ENCODE results near the gene QPCT.
A peak's percentile ranks its signal among the peaks of the same experiment; 100 is the strongest.

Gene QPCT

GRCh38 chr2:37324786-37325624, 19.4 kb upstream of the QPCT start, which contains the start of gene PRKD3:
Gene PRKD3 (minus strand): TSS chr2:37324833. CDS start chr2:37316524, 8,309 bp downstream.
- peak; percentile 57 for DNase-seq (ENCODE audit: low read depth)

DNA sequence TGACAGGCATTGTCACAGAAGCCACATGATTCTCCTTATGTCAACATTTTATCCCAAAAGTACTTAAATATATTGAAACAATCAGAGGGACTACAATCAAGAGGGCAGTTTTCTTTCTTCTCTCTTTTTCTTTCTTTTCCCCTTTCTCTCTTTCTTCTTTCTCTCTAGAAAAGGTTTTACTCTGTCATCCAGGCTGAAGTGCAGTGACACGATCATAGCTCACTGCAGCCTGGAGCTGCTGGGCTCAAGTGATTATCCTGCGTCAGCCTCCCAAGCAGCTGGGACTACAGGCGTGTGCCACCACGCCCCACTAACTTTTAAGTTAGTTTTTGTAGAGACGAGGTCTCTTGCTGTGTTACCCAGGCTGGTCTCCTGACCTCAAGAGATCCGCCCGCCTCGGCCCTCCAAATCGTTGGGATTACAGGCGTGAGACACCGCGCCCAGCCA, 18.8 kb upstream of the QPCT start:
- no peak for DNase-seq (ENCODE audit: low read depth)

DNA sequence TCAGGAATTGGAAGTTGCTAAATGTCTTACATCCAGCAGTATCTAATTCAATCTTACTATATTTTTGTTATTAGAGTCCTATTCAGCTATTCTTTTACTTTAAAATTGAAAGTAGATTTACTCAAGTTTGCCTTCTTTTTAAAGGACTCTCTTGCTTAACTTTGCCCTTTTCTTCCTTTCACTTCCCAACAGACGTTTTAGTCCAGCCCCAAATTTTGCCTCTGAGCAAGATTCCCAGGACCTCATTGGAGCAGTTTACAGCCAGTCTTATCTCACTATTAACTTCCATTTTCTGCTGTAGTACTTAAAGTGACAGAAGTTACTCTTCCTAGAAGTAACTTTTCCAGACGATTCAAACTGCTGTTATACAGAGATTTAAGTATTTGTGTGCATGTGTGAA, 18.1 kb upstream of the QPCT start:
- DNase-seq (ENCODE audit: low read depth), result no peak

GRCh38 chr2:37326866-37327634, 17.4 kb upstream of the QPCT start:
- DNase-seq (ENCODE audit: low read depth), result no peak

GRCh38 chr2:37330681-37331080, 13.7 kb upstream of the QPCT start:
- DNase-seq (ENCODE audit: low read depth), result no peak

- no peak for DNase-seq (ENCODE audit: low read depth)
Observed at GRCh38 chr2:37332560-37332959, 11.9 kb upstream of the QPCT start.

DNA sequence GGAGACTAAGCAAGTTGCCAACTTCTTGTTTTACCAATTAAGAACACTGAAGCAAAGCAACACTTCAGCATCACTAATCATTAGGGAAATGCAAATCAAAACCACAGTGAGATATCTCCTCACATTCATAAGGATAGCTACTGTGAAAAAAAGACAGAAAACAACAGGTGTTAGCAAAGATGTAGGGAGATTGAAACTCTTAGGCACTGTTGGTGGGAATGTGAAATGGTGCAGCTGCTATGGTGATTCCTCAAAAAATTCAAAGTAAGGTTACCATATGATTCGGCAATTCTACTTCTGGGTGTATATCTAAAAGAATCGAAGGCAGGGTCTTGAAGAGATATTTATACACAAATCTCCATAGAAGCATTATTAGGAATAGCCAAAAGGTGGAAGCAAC, 11.2 kb upstream of the QPCT start:
- no peak for DNase-seq (ENCODE audit: low read depth)

DNA sequence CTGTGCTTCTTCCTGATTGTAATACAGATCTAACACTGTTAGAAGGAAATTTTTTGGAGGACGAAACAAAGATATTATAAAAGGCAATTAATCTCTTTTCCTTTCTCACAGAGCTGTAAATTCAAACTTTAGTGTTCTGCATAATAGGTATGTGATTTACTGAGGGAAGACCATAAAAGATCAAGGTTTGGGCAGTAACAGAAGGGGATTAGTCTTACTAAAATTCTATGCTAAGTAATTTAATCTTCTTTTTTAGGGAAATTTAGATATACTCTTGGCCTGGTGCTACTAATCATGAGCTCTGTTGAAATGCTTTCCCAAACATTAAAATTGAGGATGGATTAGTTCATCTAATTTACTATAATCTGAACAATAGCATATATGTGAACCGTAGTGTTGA, 8.8 kb upstream of the QPCT start:
- no peak for DNase-seq (ENCODE audit: low read depth)

- DNase-seq (ENCODE audit: low read depth), result no peak
Observed at GRCh38 chr2:37337620-37338280, 6.7 kb upstream of the QPCT start.

GRCh38 chr2:37338933-37339332, 5.5 kb upstream of the QPCT start:
- DNase-seq (ENCODE audit: low read depth), result peak; percentile 10

- no peak for DNase-seq (ENCODE audit: low read depth)
Observed at GRCh38 chr2:37340637-37341036, 3.8 kb upstream of the QPCT start.

GRCh38 chr2:37342591-37343220, 1.7 kb upstream of the QPCT start:
- no peak for DNase-seq (ENCODE audit: low read depth)

- no peak for DNase-seq (ENCODE audit: low read depth)
Observed at GRCh38 chr2:37343537-37344434, 644 bp upstream of the QPCT start.

GRCh38 chr2:37348155-37348554, 3.7 kb downstream of the QPCT start:
- DNase-seq (ENCODE audit: low read depth), result no peak

DNA sequence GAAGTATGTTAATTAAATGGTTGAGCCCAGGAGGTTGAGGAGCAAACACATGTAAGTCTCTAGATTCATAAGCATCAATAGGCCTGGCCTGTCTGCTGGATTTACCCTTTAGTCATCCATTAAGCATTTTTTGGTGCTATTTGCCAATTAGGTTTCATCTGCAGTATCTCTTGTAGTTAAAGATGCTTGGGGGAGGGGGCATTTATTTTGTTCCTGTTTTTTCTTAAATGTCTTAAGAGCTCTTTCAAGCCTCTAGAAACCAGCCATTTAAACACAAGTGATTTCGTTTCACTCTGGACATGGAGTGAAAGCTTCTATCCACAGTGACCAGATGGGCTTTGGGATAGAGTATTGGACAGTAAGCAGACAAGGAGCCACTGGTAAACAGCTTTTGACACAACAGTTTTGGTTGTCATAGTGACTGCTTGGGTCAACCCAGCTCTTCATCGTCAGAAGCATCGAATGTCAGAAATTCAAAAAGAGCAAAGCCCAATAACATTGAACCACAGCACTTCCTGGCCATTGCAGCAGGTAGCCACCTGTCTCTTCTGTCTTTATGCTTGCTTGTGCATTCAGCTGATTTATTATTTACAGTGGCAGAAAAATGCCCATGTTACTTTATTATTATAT, 4.9 kb downstream of the QPCT start:
- DNase-seq (ENCODE audit: low read depth), result no peak

DNA sequence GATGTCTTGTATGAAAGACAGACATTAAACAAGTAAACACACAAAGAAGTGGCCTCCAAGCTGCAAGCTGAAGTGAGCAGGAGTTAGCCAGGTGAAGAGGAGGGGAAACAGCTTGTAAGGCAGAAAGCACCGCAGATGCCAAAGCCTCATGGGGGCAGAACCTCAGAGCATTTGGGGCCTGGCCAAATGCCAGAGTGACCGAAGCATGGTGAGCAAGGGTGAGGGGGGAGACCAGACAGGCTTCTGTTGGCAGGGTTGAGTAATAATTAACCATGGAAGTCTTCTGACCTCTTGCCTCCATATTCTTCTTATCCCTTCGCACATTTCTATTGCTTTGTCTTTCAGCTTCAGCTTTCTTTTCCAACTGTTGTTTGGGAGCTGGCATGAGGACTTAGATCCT, 5.6 kb downstream of the QPCT start:
- DNase-seq (ENCODE audit: low read depth), result no peak

- no peak for DNase-seq (ENCODE audit: low read depth)
Observed at GRCh38 chr2:37354531-37354930, 10.1 kb downstream of the QPCT start.

GRCh38 chr2:37355735-37356134, 11.3 kb downstream of the QPCT start:
- DNase-seq (ENCODE audit: low read depth), result no peak

DNA sequence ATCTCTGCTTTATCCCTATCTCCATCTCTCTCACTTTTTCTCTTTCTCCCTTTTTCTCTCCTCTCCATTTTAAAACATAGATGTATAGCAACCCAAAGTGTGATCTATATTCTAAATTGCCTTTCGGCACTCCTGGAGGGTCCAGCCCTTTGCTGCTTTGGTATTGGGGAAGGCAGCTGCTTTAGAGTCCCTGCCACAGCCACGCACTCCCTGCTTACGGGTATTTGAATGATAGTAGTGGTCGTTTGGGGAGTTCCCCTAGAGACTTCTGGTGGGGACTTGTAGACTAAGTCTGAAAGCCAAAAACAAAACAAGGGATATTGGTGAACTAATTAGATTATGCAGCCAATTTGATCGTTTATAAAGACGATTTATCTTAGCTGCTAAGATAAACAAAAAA, 11.9 kb downstream of the QPCT start:
- DNase-seq (ENCODE audit: low read depth), result no peak

DNA sequence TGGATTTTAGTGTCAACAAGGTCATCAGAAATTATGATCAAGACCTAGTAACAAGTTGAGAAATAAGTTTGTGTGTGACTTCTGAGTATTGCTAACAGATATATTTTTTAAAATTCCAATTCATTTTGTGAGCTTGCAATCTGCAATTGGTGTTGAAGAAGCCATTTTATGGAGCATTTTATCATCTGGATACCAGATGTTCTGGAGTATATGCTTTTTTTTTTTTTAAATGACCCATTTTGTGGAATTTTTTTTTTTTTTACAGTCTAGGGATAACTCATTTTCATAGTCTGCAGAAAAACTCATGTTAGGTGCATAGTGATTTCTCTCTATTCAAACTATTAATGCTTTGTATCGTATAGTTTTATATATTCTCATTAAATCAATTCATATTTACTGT, 12.6 kb downstream of the QPCT start:
- no peak for DNase-seq (ENCODE audit: low read depth)

DNA sequence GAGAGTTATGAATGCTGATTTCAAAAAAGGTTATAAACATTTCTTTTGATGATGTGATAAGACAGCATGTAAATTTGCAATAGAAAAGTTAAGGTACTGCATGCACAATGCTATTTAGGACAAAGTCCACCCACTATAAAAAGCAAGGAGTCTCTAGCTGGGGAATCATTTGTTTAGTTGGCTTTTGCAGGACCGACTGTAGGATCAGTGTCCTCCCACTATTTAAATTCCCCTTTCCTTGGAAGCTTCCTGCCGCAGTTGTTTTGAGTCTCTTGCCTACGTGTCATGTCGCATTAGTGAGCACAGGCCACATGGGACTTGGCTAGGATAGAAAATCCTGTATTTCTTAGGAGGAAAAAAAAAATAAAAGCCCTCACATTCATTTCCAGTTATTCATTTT, 13.1 kb downstream of the QPCT start:
- DNase-seq (ENCODE audit: low read depth), result no peak
